A549 (cell line): ENCODE measurements around the gene REM2. TPM values are rescaled to one million over a fixed set of nuclear protein-coding genes. Genes with fewer than 3 reads are reported as not detected.
A peak's percentile ranks its signal among the peaks of the same experiment; 100 is the strongest.

Experiments used
- ATAC-seq, 2 experiments: fragments of 200-7000 bp in 1 of 2; fragments of >200 bp in 1 of 2; cut with Nextera tagmentation in 1 of 2; cut with Tn5 transposase in 1 of 2; 3 replicates each; pipeline versions ENCODE4 v1.8.0 to v1.9.1; 2018 to 2020; ENCODE audit warnings: mild to moderate bottlenecking in 1 of 2, moderate library complexity in 1 of 2
- CTCF ChIA-PET: fragments of 300-600 bp; sonication (Branson Sonifier 250); formaldehyde crosslinking; extraction: SDS; loops from one replicate; lab custom pipeline; 2021; ENCODE audit warnings: antibody characterized with exemption, inconsistent platforms; lab: Yijun Ruan, JAX
- POLR2A ChIA-PET: fragments of 350-600 bp; formaldehyde crosslinking; extraction: SDS; loops from one replicate; lab custom pipeline; 2021; ENCODE audit warnings: antibody characterized with exemption, inconsistent platforms; lab: Yijun Ruan, JAX
- DNase-seq, 2 experiments: peaks; one replicate each; pipeline versions ENCODE4 v3.0.0 to v3.0.0-alpha.2; 2011 to 2016; ENCODE audit warnings: low read depth in 1 of 2, low spot score in 1 of 2
- FAIRE-seq: peaks from 2 replicates; lab custom pipeline; 2011; peaks lifted over from hg19 to GRCh38; lab: Jason Lieb, UNC
- H3K27ac ChIP-seq, 2 experiments: fragments of >200 bp; sonication (Bioruptor Twin); formaldehyde crosslinking; 3 replicates each; pipeline ENCODE4 v1.5.1; 2016 to 2017
- H3K4me1 ChIP-seq: fragments of >200 bp; sonication (Bioruptor Twin); formaldehyde crosslinking; 3 replicates; pipeline ENCODE4 v1.6.1; 2016
- H3K4me2 ChIP-seq: fragments of >200 bp; sonication (Bioruptor Twin); formaldehyde crosslinking; 3 replicates; pipeline ENCODE4 v1.6.1; 2016
- H3K4me3 ChIP-seq: fragments of >200 bp; sonication (Bioruptor Twin); formaldehyde crosslinking; 3 replicates; pipeline ENCODE4 v1.5.1; 2016
- H3K9me3 ChIP-seq: fragments of >200 bp; sonication (Bioruptor Twin); formaldehyde crosslinking; 3 replicates; pipeline ENCODE4 v1.6.1; 2016
- BHLHE40 ChIP-seq: IDR thresholded peaks from 2 replicates; pipeline ENCODE4 v1.6.1; 2012; ENCODE audit warnings: low read depth, low read length, inconsistent platforms
- CBX2 ChIP-seq: fragments of 200-600 bp; sonication (generic); IDR thresholded peaks from 2 replicates; pipeline ENCODE4 v1.6.1; 2016; ENCODE audit warnings: low read depth, mild to moderate bottlenecking, borderline replicate concordance
- CEBPB ChIP-seq, 2 experiments: fragments of >200 bp in 1 of 2; sonication (Bioruptor Twin) in 1 of 2; formaldehyde crosslinking in 1 of 2; IDR thresholded peaks; 2 replicates each; pipeline ENCODE4 v1.6.1; 2012 to 2016
- CHD2 ChIP-seq: fragments of 150-350 bp; IDR thresholded peaks from 2 replicates; pipeline ENCODE4 v1.6.1; 2014; ENCODE audit warnings: low read length; ENCODE audit not compliant: partially characterized antibody
- EHF ChIP-seq: fragments of 250-450 bp; sonication (Bioruptor Pico); IDR thresholded peaks from 2 replicates; pipeline ENCODE4 v1.5.0; 2020; ENCODE audit warnings: mild to moderate bottlenecking
- ESRRA ChIP-seq: fragments of 150-350 bp; IDR thresholded peaks from 2 replicates; pipeline ENCODE4 v1.6.1; 2014; ENCODE audit warnings: mild to moderate bottlenecking, low read length, borderline replicate concordance
- FOSL2 ChIP-seq, 2 experiments: fragments of 450-650 bp in 1 of 2; fragments of >200 bp in 1 of 2; sonication (Bioruptor Twin) in 1 of 2; formaldehyde crosslinking; IDR thresholded peaks; 2 replicates each; pipeline versions ENCODE4 v1.5.0 to v1.6.1; 2016 to 2020; ENCODE audit warnings: mild to moderate bottlenecking in 1 of 2, moderate library complexity in 1 of 2
- HEYL ChIP-seq: fragments of 250-450 bp; sonication (Bioruptor Pico); IDR thresholded peaks from 2 replicates; pipeline ENCODE4 v1.8.0; 2021; ENCODE audit warnings: mild to moderate bottlenecking, moderate library complexity
- HOXB13 ChIP-seq: fragments of 250-450 bp; sonication (Bioruptor Pico); IDR thresholded peaks from 2 replicates; pipeline ENCODE4 v1.5.0; 2020; ENCODE audit warnings: low read depth, mild to moderate bottlenecking, moderate library complexity
- HOXB5 ChIP-seq: fragments of 250-450 bp; sonication (Bioruptor Pico); IDR thresholded peaks from 2 replicates; pipeline ENCODE4 v1.5.0; 2020; ENCODE audit warnings: mild to moderate bottlenecking, moderate library complexity
- JUNB ChIP-seq: fragments of >200 bp; sonication (Bioruptor Twin); formaldehyde crosslinking; IDR thresholded peaks from 2 replicates; pipeline ENCODE4 v1.6.1; 2016
- KDM1A ChIP-seq: fragments of 200-600 bp; sonication (generic); IDR thresholded peaks from 2 replicates; pipeline ENCODE4 v1.6.1; 2016; ENCODE audit warnings: low read depth, mild to moderate bottlenecking
- KDM5A ChIP-seq: fragments of 200-600 bp; sonication (generic); IDR thresholded peaks from 2 replicates; pipeline ENCODE4 v1.6.1; 2016; ENCODE audit warnings: antibody characterized with exemption, mild to moderate bottlenecking
- MAFK ChIP-seq: fragments of 450-650 bp; IDR thresholded peaks from 2 replicates; pipeline ENCODE4 v1.6.1; 2014; ENCODE audit not compliant: partially characterized antibody
- MAZ ChIP-seq: fragments of 150-350 bp; IDR thresholded peaks from 2 replicates; pipeline ENCODE4 v1.6.1; 2014; ENCODE audit warnings: antibody characterized with exemption, low read depth, low read length, borderline replicate concordance
- NFE2L2 ChIP-seq: fragments of 150-350 bp; conservative IDR thresholded peaks from 2 replicates; pipeline ENCODE4 v1.6.1; 2014; ENCODE audit warnings: low read length
- PHF8 ChIP-seq: fragments of 200-600 bp; sonication (generic); IDR thresholded peaks from 2 replicates; pipeline ENCODE4 v1.6.1; 2016; ENCODE audit warnings: low read depth, mild to moderate bottlenecking, antibody characterized with exemption, moderate library complexity, borderline replicate concordance
- POLR2AphosphoS2 ChIP-seq: conservative IDR thresholded peaks from 2 replicates; pipeline ENCODE4 v1.6.1; 2012; ENCODE audit warnings: low read length, improper control_type of control experiment, inconsistent platforms
- RCOR1 ChIP-seq: fragments of 150-350 bp; IDR thresholded peaks from 2 replicates; pipeline ENCODE4 v1.6.1; 2014; ENCODE audit warnings: antibody characterized with exemption, low read length, low read depth
- RFX5 ChIP-seq: fragments of 450-650 bp; IDR thresholded peaks from 2 replicates; pipeline ENCODE4 v1.7.1; 2014; ENCODE audit warnings: antibody characterized with exemption, mild to moderate bottlenecking, moderate library complexity
- RNF2 ChIP-seq: fragments of 200-600 bp; sonication (generic); IDR thresholded peaks from 2 replicates; pipeline ENCODE4 v1.6.1; 2016; ENCODE audit warnings: low read depth, mild to moderate bottlenecking, antibody characterized with exemption, moderate library complexity, borderline replicate concordance
- ZC3H11A ChIP-seq: fragments of 450-650 bp; IDR thresholded peaks from 2 replicates; pipeline ENCODE4 v1.6.1; 2014; ENCODE audit warnings: antibody characterized with exemption, mild to moderate bottlenecking
- ZNF302 ChIP-seq: fragments of 250-450 bp; sonication (Bioruptor Pico); IDR thresholded peaks from 2 replicates; pipeline ENCODE4 v1.9.0; 2021; ENCODE audit warnings: inconsistent platforms, mild to moderate bottlenecking, moderate library complexity
- WGBS: methylation state at CpG from one replicate; pipeline ENCODE4 v1.1.6; 2017; ENCODE audit errors: missing lambda C conversion rate; 5-methylcytosine and 5-hydroxymethylcytosine counted together
- polyA plus RNA-seq, 4 experiments: library from polyadenylated mRNA; depleted of rRNA in 3 of 4; stranded (reverse); fragments of >200 nt; fragmentation: RNase III in 1 of 4; extraction: RNeasy Plus Mini Kit Qiagen cat#74134 plus additional on column Dnase treatment in 1 of 4; gene quantifications; 2 replicates in 3 of 4; 3 replicates in 1 of 4; pipeline ENCODE4 v1.2.3, GENCODE V29; 2011 to 2017
- TF ChIP-seq, protein P1 (sequence below): IDR thresholded peaks from 2 replicates; pipeline ENCODE4 v1.6.1; 2012; ENCODE audit warnings: low read depth, borderline replicate concordance

REM2 gene
- polyA plus RNA-seq, 2 of the 4 experiments (the other 2 are of a cell fraction) = 0.23 to 0.31 TPM

DNA sequence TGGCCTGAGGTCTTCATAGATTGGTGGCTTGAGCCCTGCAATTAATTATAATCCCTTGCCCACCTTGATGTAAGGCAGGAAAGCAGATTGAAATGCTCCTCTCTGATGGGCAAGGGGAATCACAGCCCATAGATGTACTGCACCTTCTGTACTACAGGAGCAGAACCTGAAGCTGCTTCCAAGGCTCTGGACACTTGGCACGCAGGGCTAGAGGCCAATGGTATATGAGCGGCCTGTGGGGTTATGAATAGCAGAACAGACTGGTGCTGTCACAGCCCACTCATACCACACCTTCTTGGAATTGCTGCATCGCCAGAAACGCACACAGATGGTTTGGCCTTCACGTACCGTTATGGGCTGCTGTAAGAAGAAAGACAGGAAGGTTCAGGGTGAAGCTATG is 37.7 kb downstream of the REM2 start:
- DNase-seq (no peak), FAIRE-seq (no peak), ATAC-seq (no peak)
- H3K9me3 ChIP-seq = no peaks in the 10 kb centered on the region
- H3K4me3 ChIP-seq = no peak overlapping the region
- H3K4me2 ChIP-seq = no peak overlapping the region
- CTCF ChIA-PET = interaction anchor here (0.9 to 14.6 kb wide), 5 partner anchors 10 to 364 kb away, joined by 3 to 118 read pairs (median 6); partner anchors contain the start of genes AJUBA and PRMT5
- POLR2A ChIA-PET = interaction anchor here (1.0 to 2.6 kb wide), 3 partner anchors 8 to 37 kb away, joined by 3 to 51 read pairs (median 3); partner anchors contain the start of genes HAUS4 and PRMT5
- peaks cover 18% of the 10 kb centered on the region for H3K4me1 ChIP-seq
- WGBS = 92% methylated on average over 6 of the region's 6 CpGs
- TF ChIP-seq MAZ (no peak), ZC3H11A (no peak), FOSL2 (IDR thresholded peaks at IDR 0.05) (no peak), FOSL2 (CRISPR knock-in tag; IDR thresholded peaks at IDR 0.05) (no peak), JUNB (no peak), ZNF302 (CRISPR knock-in tag) (no peak), PHF8 (no peak)
- no peak overlapping the region for H3K27ac ChIP-seq

DNA sequence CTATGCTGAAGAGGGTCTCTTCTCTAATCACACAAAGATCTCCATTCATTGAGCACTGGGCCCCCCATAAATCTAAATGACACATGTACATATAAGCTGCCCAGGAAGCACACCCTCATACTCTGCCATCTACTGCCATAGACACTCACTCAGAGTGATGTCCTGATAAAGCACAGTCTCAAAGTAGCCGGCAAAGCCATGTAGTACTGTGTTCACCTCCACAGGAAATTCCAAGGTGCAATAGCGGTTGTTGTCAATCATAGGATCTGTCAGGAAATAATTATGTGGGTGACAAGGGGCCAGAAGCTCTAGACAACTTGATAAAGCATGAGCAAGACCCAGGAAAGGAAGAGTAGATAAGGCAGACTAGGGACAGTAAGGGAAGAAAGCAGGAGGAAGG is 39.3 kb downstream of the REM2 start:
- Histone ChIP-seq H3K4me2 (peak overlapping the region; percentile 23; the same call in 1 of the 3 replicates), H3K4me1 (peaks cover 30% of the 10 kb centered on the region), H3K9me3 (no peaks in the 10 kb centered on the region), H3K27ac (peak overlapping the region in 1 of 2 experiments; percentile 41; a peak in 2 of 6 replicates), H3K4me3 (no peak overlapping the region)
- 97% methylated on average over 2 of the region's 2 CpGs for WGBS
- no peak for DNase-seq
- TF ChIP-seq RFX5 = no peak
- no peak for TF ChIP-seq NFE2L2
- TF ChIP-seq MAZ = no peak
- no peak for TF ChIP-seq JUNB
- TF ChIP-seq FOSL2 (IDR thresholded peaks at IDR 0.05) = no peak
- TF ChIP-seq FOSL2 (CRISPR knock-in tag; IDR thresholded peaks at IDR 0.05) = no peak
- no peak for TF ChIP-seq KDM5A
- no peak for TF ChIP-seq PHF8
- TF ChIP-seq HOXB13 (CRISPR knock-in tag) = no peak
- TF ChIP-seq CBX2 = no peak
- no peak for TF ChIP-seq ZNF302 (CRISPR knock-in tag)
- no peak for TF ChIP-seq RCOR1
- TF ChIP-seq ESRRA = no peak
- TF ChIP-seq BHLHE40 = no peak
- no peak for TF ChIP-seq KDM1A
- no peak for TF ChIP-seq HOXB5
- TF ChIP-seq MAFK = no peak
- TF ChIP-seq, protein P1, sequence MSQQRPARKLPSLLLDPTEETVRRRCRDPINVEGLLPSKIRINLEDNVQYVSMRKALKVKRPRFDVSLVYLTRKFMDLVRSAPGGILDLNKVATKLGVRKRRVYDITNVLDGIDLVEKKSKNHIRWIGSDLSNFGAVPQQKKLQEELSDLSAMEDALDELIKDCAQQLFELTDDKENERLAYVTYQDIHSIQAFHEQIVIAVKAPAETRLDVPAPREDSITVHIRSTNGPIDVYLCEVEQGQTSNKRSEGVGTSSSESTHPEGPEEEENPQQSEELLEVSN = no peak
- no peak for TF ChIP-seq POLR2AphosphoS2
- no peak for TF ChIP-seq CEBPB (IDR thresholded peaks at IDR 0.05)
- no peak for TF ChIP-seq CHD2
- CTCF ChIA-PET = interaction anchor here (1.0 to 5.1 kb wide), 2 partner anchors 8 to 61 kb away, joined by 3 to 44 read pairs; partner anchors contain the start of gene PRMT5
- POLR2A ChIA-PET = no interaction called here
- no peak for FAIRE-seq
- ATAC-seq = no peak

DNA sequence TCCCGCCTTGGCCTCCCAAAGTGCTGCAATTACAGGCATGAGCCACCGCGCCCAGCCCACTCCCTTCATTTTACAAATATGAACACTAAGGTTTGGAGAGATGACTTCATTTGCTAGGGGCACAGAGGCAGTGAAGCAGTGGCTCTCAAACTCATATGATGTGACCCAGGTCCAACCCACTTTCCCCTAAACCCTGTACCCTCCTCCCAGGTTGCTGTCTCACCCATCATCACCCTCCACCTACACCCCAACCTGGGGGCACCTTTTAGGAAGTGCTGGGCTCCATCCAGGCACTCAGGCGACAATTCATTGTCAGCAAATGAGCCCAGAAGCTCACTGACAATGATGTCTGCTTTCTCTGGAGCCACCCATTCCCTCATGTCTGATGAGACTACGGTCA is 40.7 kb downstream of the REM2 start:
- TF ChIP-seq RNF2 = no peak
- no peak for TF ChIP-seq CHD2
- TF ChIP-seq EHF (CRISPR knock-in tag) = no peak
- TF ChIP-seq FOSL2 (IDR thresholded peaks at IDR 0.05) = no peak
- TF ChIP-seq FOSL2 (CRISPR knock-in tag; IDR thresholded peaks at IDR 0.05) = no peak
- no peak for TF ChIP-seq KDM5A
- no peak for TF ChIP-seq JUNB
- no peak for TF ChIP-seq HEYL
- Histone ChIP-seq H3K27ac (no peak overlapping the region), H3K4me1 (peaks cover 41% of the 10 kb centered on the region), H3K9me3 (no peaks in the 10 kb centered on the region), H3K4me3 (no peak overlapping the region), H3K4me2 (no peak overlapping the region)
- WGBS = 98% methylated on average over 5 of the region's 5 CpGs
- ChIA-PET POLR2A (no interaction called here), CTCF (interaction anchor here (1.0 to 1.5 kb wide), 2 partner anchors 23 to 51 kb away, joined by 3 to 4 read pairs; no protein-coding TSS in a partner anchor)
- DNase-seq (no peak), ATAC-seq (no peak), FAIRE-seq (no peak)
